HL-60 (cell line): ENCODE results near the gene XPOT.

Experiments
- GABPA ChIP-seq: IDR thresholded peaks from 2 replicates; pipeline ENCODE4 v1.6.1; 2012; ENCODE audit warnings: low read depth
- POLR2AphosphoS5 ChIP-seq: IDR thresholded peaks from 2 replicates; pipeline ENCODE4 v1.6.1; 2012; ENCODE audit warnings: low read depth
- SPI1 ChIP-seq: IDR thresholded peaks from 2 replicates; pipeline ENCODE4 v1.6.1; 2012; ENCODE audit warnings: low read depth, mild to moderate bottlenecking, borderline replicate concordance
- TF ChIP-seq, protein P1 (sequence below): IDR thresholded peaks from one replicate; pipeline ENCODE4 v1.5.1; 2011; ENCODE audit warnings: low read length, control low read depth, inconsistent platforms; ENCODE audit not compliant: insufficient read depth
- TF ChIP-seq, protein P2 (sequence below): IDR thresholded peaks from 2 replicates; pipeline ENCODE4 v1.6.1; 2012; ENCODE audit warnings: low read depth; ENCODE audit not compliant: insufficient replicate concordance

- TF ChIP-seq, protein P1, sequence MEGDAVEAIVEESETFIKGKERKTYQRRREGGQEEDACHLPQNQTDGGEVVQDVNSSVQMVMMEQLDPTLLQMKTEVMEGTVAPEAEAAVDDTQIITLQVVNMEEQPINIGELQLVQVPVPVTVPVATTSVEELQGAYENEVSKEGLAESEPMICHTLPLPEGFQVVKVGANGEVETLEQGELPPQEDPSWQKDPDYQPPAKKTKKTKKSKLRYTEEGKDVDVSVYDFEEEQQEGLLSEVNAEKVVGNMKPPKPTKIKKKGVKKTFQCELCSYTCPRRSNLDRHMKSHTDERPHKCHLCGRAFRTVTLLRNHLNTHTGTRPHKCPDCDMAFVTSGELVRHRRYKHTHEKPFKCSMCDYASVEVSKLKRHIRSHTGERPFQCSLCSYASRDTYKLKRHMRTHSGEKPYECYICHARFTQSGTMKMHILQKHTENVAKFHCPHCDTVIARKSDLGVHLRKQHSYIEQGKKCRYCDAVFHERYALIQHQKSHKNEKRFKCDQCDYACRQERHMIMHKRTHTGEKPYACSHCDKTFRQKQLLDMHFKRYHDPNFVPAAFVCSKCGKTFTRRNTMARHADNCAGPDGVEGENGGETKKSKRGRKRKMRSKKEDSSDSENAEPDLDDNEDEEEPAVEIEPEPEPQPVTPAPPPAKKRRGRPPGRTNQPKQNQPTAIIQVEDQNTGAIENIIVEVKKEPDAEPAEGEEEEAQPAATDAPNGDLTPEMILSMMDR: no peak
- TF ChIP-seq, protein P2, sequence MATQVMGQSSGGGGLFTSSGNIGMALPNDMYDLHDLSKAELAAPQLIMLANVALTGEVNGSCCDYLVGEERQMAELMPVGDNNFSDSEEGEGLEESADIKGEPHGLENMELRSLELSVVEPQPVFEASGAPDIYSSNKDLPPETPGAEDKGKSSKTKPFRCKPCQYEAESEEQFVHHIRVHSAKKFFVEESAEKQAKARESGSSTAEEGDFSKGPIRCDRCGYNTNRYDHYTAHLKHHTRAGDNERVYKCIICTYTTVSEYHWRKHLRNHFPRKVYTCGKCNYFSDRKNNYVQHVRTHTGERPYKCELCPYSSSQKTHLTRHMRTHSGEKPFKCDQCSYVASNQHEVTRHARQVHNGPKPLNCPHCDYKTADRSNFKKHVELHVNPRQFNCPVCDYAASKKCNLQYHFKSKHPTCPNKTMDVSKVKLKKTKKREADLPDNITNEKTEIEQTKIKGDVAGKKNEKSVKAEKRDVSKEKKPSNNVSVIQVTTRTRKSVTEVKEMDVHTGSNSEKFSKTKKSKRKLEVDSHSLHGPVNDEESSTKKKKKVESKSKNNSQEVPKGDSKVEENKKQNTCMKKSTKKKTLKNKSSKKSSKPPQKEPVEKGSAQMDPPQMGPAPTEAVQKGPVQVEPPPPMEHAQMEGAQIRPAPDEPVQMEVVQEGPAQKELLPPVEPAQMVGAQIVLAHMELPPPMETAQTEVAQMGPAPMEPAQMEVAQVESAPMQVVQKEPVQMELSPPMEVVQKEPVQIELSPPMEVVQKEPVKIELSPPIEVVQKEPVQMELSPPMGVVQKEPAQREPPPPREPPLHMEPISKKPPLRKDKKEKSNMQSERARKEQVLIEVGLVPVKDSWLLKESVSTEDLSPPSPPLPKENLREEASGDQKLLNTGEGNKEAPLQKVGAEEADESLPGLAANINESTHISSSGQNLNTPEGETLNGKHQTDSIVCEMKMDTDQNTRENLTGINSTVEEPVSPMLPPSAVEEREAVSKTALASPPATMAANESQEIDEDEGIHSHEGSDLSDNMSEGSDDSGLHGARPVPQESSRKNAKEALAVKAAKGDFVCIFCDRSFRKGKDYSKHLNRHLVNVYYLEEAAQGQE: no peak
- no peak for TF ChIP-seq POLR2AphosphoS5
- no peak for TF ChIP-seq GABPA
- no peak for TF ChIP-seq SPI1
Measured at GRCh38 chr12:64480148-64480547, 76.0 kb downstream of the XPOT start.
